Heart right ventricle (tissue), 16 donors: ENCODE results near the gene NWD2. TPM values are rescaled to one million over a fixed set of nuclear protein-coding genes. Genes with fewer than 3 reads are reported as not detected.

Experiments used
- ATAC-seq, 8 donors: fragments of 200-7000 bp; cut with Tn5 transposase; one replicate each; pipeline ENCODE4 v1.9.1; 2020; ENCODE audit warnings: mild to moderate bottlenecking in 8 of 8, moderate library complexity in 8 of 8, moderate number of reproducible peaks in 1 of 8
- DNase-seq, 2 donors: peaks; one replicate each; pipeline ENCODE4 v3.0.0-alpha.2; 2020
- H3K27ac ChIP-seq, 10 donors: fragments of 200-600 bp; sonication (generic) in 2 of 10; one replicate each; pipeline versions ENCODE4 v1.5.0 to v1.8.0; 2020 to 2022; ENCODE audit warnings: mild to moderate bottlenecking in 3 of 10
- H3K27me3 ChIP-seq, 7 donors: fragments of 200-600 bp; one replicate each; pipeline ENCODE4 v1.8.0; 2021 to 2022; ENCODE audit warnings: mild to moderate bottlenecking in 2 of 7
- H3K36me3 ChIP-seq, 9 donors: fragments of 200-600 bp; sonication (generic) in 1 of 9; one replicate each; pipeline versions ENCODE4 v1.5.0 to v1.8.0; 2020 to 2022; ENCODE audit warnings: mild to moderate bottlenecking in 2 of 9
- H3K4me1 ChIP-seq, 9 donors: fragments of 200-600 bp; sonication (generic) in 1 of 9; one replicate each; pipeline versions ENCODE4 v1.5.0 to v1.8.0; 2020 to 2022; ENCODE audit warnings: mild to moderate bottlenecking in 4 of 9
- H3K4me3 ChIP-seq, 10 donors: fragments of 200-600 bp; sonication (generic) in 2 of 10; one replicate each; pipeline versions ENCODE4 v1.5.0 to v1.8.0; 2020 to 2022; ENCODE audit warnings: mild to moderate bottlenecking in 7 of 10, moderate library complexity in 2 of 10
- H3K9me3 ChIP-seq, 11 donors: fragments of 200-600 bp in 10 of 11; sonication (generic) in 2 of 11; one replicate each; pipeline versions ENCODE4 v1.5.0 to v1.8.0; 2013 to 2022; ENCODE audit warnings: mild to moderate bottlenecking in 2 of 11, control low read depth in 1 of 11, moderate library complexity in 1 of 11
- CTCF ChIP-seq, 9 donors: fragments of 200-600 bp; sonication (generic) in 2 of 9; IDR thresholded peaks; one replicate each; pipeline versions ENCODE4 v1.5.0 to v1.8.0; 2021 to 2022; ENCODE audit warnings: antibody characterized with exemption in 9 of 9, mild to moderate bottlenecking in 5 of 9, moderate library complexity in 1 of 9
- WGBS, 2 donors: extraction: QIAGEN DNeasy Blood & Tissue Kit; methylation state at CpG; one replicate each; pipeline ENCODE4 v1.1.7; 2013; ENCODE audit warnings: inconsistent platforms in 1 of 2; 5-methylcytosine and 5-hydroxymethylcytosine counted together
- intact Hi-C, 10 donors: fragments of 100-400 bp; cut with DNase I; formaldehyde crosslinking; loops; one replicate each; pipeline versions ENCODE4 v1.11.1 to v1.14.2; 2022
- polyA plus RNA-seq, 2 donors: library from polyadenylated mRNA; stranded (reverse); fragments of 200-250 nt; gene quantifications; one replicate each; pipeline ENCODE4 v1.2.3, GENCODE V29; 2013
- total RNA-seq, 10 donors: library from RNA; stranded (reverse); fragmentation: NEBNext Ultra II Directional in 3 of 10; extraction: Animal tissue kit (Norgen Biotek cat#: 25700) in 3 of 10; gene quantifications; one replicate each; pipeline versions ENCODE4 v1.2.1 to v1.2.4, GENCODE V29; 2021 to 2023
- donor health status: Arrhythmogenic right ventricular cardiomyopathy.
- donor health status: ischemic (EF 13 %, LVEDD 7.1; RV severe dilation, severe dysfunction).
- donor health status: healthy with polysubstance abuse.
- donor health status: DM: no; HTN: yes; CAD: no.
- donor health status: DM: no; HTN: no; CAD: no.
- donor health status: ischemic (EF 25% LVEDD 6.9; RV normal size, moderate dysfunction).
- donor health status: ischemic (EF 25% LVEDD 5.7; RV mildly dilated, moderate dysfunction).
- donor health status: healthy.
- donor health status: DM: yes; HTN: yes; CAD: no.
- donor health status: Ischemic cardiomyopathy.
- donor health status: ischemic (EF 35%, LVEDD 5.7; RV mildly dilated, moderate dysfunction).
- donor health status: nonischemic (EF 11% LVEDD 7.7; RV severe dilation, severe dysfunction).
- donor health status: DM: yes; HTN: yes; CAD: no.
- donor health status: PGD.
- donor health status: ischemic (EF 29% LVEDD 5.4; RV normal size, mild dysfunction).
- donor health status: nonischemic (EF 23%, LVEDD 6.1; RV moderate dilation, normal function).

The NWD2 gene
- total and polyA plus RNA-seq, 12 donors = 0.02 to 0.37 (median 0.04) TPM; not detected in 7

GRCh38 chr4:37483610-37484009, 239.1 kb downstream of the NWD2 start:
- intact Hi-C loops = no loop called here
- ATAC-seq (no peak), DNase-seq (no peak)
- no peaks in the 10 kb centered on the region for H3K27me3 ChIP-seq
- H3K36me3 ChIP-seq = no peaks in the 10 kb centered on the region
- H3K9me3 ChIP-seq = no peaks in the 10 kb centered on the region
- no peak overlapping the region for H3K4me3 ChIP-seq
- 61 to 97% methylated on average over 1 of the region's 1 CpG for WGBS, 2 donors
- no peak for TF ChIP-seq CTCF (IDR thresholded peaks at IDR 0.05)
- peaks cover 0 to 6% (median 0%) of the 10 kb centered on the region in 9 donors for H3K4me1 ChIP-seq
- H3K27ac ChIP-seq = no peak overlapping the region

GRCh38 chr4:37486166-37486565, 241.6 kb downstream of the NWD2 start:
- ATAC-seq = no peak

GRCh38 chr4:37487668-37488067, 243.1 kb downstream of the NWD2 start:
- H3K4me3 ChIP-seq = no peak overlapping the region
- no peaks in the 10 kb centered on the region for H3K27me3 ChIP-seq
- H3K4me1 ChIP-seq = no peaks in the 10 kb centered on the region
- TF ChIP-seq CTCF (IDR thresholded peaks at IDR 0.05) = no peak
- no peak overlapping the region for H3K27ac ChIP-seq
- DNase-seq (no peak), ATAC-seq (no peak)
- no peaks in the 10 kb centered on the region for H3K9me3 ChIP-seq
- H3K36me3 ChIP-seq = no peaks in the 10 kb centered on the region
- intact Hi-C loops = no loop called here

More at GRCh38 chr4:37486166-37486565, 241.6 kb downstream of the NWD2 start:
- intact Hi-C loops = no loop called here
- no peaks in the 10 kb centered on the region for H3K36me3 ChIP-seq
- TF ChIP-seq CTCF (IDR thresholded peaks at IDR 0.05) = no peak
- H3K4me3 ChIP-seq = no peak overlapping the region
- H3K4me1 ChIP-seq = no peaks in the 10 kb centered on the region
- no peak overlapping the region for H3K27ac ChIP-seq
- no peaks in the 10 kb centered on the region for H3K27me3 ChIP-seq
- no peak for DNase-seq
- WGBS, 2 donors = 81 to 85% methylated on average over 3 of the region's 3 CpGs
- H3K9me3 ChIP-seq = no peaks in the 10 kb centered on the region

- DNase-seq (no peak), ATAC-seq (no peak)
- Histone ChIP-seq H3K27ac (no peak overlapping the region), H3K27me3 (no peaks in the 10 kb centered on the region), H3K4me1 (no peaks in the 10 kb centered on the region), H3K9me3 (no peaks in the 10 kb centered on the region), H3K36me3 (no peaks in the 10 kb centered on the region), H3K4me3 (no peak overlapping the region)
- TF ChIP-seq CTCF (IDR thresholded peaks at IDR 0.05) = no peak
- intact Hi-C loops = no loop called here
- 81 to 83% methylated on average over 1 of the region's 1 CpG for WGBS, 2 donors
Observed at GRCh38 chr4:37489697-37490096, 245.2 kb downstream of the NWD2 start.
